GM18870 (cell line): ENCODE results near the gene GALNTL6.
"Not testable (repeated sequence)": the region's sequence is repeated elsewhere in the genome, so short reads cannot be mapped to it uniquely, and the experiment has no call there.

Source experiments
- ATAC-seq: cut with Tn5 transposase; IDR thresholded peaks from one replicate; pipeline ENCODE4 v1.9.1; 2021; ENCODE audit warnings: moderate library complexity; ENCODE audit not compliant: unreplicated experiment

GALNTL6 gene

DNA sequence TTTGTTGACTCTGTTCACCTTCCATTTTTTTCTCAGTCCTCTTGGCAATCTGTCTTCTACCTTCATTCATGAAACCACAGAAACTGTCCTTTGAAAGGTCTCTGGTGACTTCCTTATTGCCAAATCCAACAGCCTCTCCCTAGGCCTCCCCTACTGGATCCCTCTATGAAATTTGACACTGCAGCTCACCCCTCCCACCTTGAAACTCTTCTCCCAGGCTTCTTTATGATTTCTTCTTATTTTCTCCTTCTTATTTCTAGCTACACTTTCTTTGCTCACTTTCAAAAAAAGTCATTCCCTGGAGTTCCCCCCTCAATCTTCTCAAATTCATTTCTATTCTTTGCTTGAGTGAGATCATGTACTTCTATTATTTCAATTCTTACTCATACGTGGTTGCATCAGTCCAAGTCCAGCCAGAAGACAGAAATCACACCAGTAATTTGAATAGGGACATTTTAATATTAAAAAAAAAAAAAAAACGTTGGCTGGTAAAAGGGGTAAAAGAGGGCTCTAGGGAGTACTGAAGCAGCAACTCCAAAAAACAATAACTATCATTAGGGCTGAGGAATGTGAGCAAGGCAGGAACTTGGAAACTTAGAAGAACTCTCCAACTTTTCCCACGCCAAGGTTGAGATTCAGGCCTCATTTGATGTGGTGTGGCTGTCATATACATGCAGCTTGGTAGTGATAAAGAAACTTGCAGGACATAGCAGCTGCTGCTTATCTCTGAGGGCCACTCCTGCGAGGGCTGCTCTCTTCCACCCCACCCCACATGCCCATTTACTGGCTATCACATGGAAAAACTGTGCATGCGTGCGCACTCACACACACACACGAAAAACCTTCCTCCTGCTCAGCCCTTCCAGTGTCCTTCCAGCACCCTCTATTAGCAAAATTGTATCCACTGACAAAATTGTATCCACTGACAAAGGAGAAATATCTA, 1185.6 kb downstream of the GALNTL6 start:
- ATAC-seq = no peak

DNA sequence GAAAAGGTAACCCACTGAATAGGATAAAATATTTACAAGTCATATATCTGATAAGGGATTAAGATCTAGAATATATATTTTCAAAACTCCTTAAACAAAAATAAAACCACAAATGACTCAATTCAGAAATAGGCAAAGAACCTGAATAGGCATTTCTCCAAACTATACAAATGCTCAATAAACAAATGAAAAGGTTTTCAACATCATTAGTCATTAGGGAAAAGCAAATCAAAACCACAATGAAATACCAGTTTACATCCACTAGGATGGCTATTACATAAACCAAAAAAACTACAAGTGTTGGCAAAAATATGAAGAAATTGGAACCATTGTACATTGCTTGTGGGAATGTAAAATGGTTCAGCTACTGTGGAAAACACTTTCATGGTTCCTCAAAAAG, 1188.4 kb downstream of the GALNTL6 start:
- ATAC-seq = no peak

DNA sequence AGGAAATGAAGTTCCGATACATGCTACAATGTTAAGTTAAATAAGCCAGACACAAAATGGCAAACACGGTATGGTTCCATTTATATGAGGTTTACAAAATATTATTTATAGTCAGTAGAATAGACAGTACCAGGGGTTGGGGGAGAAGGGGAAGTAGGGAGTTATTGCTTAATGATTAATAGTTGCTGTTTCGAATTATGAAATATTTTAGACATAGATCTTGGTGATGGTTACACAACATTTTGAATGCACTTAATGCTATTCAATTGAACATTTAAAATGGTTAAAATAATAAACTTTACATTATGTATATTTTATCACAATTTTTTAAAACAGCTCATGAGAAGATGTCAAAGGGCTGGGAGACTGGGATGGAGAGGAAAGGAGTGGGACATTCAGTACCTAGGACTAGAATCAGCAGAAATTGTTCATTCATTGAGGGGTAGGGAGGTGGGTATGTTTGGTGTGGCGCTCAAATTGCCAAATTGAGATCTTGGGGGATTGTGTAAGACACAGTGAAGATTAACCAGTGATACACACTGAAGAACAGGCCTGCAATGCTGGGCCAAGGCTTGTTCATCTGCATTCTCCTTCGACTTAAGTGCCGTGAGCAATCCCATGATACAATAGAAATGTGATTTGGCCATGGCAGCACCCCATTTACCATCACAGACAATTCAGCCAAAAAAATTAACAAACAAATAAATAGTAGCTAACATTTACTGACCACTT, 1189.8 kb downstream of the GALNTL6 start:
- no peak for ATAC-seq

DNA sequence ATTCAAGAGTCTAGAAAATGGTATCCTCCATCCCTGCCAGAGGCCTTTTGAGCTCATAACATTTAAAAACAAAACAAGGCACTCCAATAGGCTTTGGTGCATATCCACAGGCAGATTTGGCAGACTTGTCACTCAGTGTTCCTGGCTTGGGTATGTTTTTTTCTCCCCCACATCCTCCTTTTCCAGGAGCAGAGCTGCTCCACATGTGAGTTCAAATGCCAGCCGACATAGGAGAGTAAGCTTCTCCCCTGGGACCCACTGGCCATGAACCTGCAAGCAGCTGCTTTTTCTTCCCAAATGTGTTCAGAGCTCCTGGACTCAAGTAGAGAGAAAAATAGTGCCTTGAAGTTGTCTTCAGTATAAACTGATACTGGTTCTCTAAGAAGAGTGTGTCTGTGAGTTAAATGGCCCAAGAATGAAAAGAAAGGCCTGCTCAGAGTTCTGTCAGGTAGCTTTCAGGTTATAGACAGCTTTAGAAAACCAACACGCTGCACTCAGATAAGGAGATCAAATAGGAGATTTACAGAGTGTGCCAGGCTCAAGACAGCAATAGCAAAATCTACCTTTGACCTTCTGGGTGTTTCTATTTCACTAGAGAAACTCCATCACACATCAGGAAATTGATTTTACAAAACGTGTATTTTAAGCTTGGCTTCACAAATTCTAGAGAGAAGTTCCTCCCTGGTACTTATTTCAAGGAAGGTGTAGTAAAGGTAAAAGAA, 1192.9 kb downstream of the GALNTL6 start:
- ATAC-seq = no peak

DNA sequence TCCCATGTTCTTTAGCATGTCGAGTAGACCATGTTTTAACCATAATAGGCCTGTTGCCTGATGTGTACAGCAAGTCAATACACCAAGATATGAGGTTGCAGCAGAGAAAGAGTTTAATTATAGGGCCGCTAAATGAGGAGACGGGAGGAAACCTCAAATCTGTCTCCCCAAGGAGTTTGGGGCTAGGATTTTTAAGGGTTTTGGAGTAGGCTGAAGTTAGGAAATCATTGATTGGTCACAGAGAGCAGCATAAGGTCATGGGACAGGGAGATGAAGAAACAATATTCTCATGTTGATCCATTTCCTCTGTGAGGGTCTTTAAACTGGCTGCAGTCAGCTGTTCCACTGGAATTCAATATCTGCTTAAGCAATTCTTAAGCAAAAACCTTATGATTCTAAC, 1195.2 kb downstream of the GALNTL6 start:
- no peak for ATAC-seq

DNA sequence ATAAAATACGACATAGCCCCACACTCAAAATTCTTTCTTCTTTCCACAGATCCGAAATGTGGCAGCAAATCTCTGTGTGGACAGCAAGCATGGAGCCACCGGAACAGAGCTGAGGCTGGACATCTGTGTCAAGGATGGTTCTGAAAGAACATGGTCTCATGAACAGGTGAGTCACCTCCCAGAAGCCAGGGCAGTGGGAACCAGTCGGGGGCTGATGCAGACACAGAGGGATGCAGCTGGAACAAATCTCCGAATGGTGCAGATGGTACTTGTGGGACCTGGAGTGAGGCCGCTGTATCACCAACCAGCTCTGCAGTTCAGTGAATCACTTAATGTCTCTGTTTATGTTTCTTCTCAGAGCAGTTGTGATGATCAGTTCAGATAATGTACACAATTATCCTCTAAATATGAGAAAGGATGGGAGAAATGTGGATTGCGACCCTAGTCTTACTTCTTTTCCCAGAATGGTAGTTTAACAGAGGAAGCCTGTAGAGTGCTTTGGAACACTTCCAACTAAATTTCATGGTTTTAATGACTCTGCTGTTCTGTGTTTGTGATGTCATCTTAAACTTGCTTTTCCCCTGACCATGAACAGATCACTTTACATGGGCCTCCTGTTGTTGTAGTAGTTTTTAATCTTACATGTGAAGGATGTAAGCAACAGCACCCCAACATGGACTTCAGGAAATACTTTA, 1196.1 kb downstream of the GALNTL6 start:
- ATAC-seq = no peak

DNA sequence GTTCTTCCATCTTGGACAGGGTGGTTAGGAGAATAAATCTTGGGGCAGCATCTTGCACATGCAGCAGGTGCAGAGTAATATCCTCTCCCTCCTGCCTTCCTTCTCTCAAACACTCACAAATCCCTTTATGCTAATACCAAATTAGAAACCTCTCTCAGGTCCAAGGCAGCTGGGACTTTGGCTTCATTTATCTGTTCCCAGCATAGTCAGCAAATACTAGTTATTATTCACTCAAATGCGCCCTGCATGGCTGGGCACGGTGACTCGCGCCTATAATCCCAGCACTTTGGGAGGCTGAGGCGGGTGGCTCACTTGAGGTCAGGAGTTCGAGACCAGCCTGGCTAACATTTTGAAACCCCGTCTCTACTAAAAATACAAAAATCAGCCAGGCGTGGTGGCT, 1199.4 kb downstream of the GALNTL6 start:
- ATAC-seq = no peak

DNA sequence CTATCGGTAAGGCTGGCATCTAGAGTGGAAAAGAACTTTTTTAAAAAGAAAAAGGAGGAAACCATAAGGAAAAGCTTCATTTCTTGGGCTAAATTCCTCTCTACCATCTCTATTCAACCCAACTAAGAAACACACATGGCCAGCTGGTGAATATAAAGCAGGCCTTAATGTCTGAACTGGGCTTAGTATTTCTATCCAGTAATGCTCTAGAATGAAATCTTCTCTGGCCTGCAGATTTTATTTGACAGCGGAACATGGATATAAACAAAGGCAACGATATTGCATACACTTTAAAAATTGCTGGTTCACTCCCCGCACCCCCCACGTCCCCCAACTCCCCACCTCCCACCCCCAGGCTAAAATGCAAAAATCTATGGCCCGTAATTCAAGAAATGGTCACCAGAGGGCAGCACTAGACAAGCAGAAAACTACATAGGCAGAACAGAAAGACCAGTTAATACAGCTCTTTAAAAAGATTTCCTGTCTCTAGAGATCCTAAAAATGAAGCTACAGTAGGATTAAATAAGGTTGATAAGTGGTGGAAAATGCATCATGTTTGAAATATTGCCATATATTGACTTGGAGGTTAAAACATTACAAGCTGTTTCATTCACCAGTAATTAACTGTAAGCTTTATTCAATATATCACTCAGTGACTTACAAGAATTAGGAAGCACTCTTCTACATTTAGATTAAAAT, 1200.2 kb downstream of the GALNTL6 start:
- peak; percentile 77 for ATAC-seq

DNA sequence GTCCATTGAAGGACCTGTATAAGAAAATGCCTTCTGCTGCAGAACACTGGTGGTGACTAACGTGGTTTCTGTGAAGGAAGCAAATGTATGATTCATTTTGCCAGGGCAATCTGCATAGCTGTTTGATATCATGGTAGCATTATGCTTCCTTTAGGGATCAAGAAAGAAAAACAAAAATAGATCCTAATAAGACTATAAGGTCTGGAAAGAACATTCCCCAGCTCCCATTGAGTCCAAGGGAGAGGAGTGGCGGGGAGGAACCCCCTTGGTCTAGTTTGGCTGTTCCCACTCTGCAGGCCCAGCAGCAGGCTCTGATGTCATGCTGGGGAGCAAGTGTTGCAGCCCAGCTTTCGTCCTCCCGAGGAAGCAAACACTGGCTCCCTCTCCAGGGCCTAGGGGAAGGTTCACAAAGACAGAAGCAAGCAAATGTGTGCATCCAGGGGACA, 1200.9 kb downstream of the GALNTL6 start:
- ATAC-seq = no peak

DNA sequence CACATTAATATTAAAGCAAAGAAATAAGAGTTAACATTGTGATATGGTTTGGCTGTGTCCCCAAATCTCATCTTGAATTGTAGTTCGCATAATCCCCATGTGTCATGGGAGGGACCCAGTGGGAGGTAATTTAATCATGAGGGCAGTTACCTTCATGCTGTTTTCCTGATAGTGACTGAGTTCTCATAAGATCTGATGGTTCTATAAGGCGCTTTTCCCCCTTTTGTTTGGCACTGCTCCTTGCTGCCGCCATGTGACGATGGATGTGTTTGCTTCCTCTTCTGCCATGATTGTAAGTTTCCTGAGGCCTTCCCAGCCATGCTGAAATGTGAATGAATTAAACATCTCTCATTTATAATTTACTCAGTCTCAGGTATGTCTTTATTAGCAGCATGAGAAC, 1201.6 kb downstream of the GALNTL6 start:
- no peak for ATAC-seq

DNA sequence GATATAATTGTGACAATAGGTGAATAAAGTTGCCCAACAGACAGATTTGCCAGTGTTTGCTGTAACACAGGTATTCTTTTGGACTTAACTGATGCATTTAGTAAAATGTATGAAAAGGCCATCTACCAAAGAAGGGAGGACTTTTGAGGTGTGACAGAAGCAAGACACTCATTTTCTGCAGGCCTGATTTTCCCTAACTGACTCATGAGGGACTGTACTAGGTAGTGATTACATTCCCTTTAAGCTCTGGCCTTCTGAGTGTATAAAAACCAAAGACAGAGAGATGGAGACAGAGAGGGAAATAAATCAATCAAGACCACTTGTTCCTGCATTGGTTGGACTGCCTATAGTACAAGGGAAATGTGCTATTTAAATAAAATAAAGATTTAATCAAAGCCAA, 1204.6 kb downstream of the GALNTL6 start:
- ATAC-seq = no peak

DNA sequence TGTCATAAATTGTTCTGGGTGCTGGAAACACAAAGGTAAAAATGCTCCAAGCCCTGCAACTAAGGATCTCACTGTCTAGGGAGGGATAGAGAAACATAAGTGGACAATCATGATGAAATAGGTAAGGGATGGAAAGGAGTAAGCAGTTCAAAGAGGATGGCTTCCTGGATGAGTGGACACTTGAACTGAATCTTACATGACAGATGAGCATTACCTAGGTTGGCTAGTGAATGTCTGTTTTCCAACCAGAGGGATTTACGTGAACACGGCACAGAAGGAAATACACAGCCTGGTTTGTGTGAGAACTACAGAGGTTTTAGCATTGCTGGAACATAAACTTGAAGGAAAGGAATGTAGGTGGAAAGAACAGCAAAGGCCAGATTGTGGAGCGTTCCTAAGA, 1205.2 kb downstream of the GALNTL6 start:
- no peak for ATAC-seq

DNA sequence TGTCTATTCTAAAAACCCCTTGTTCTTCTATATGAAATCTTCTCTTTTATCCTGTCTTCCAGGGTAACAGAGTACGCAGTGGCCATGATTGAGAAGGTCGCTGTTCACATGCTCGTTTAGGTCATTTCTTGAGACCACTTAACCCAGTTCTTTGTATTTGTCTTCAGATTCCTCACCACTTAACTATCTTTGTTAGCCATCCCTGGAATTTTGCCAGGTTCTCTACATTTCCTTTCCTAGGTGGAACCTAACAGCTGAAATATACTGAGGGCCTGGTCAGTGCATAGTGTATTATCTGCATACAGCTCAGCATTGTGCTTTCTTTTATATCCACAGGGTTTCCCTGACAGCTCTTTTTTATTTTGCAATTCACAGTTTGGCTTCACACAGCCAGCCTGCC, 1206.5 kb downstream of the GALNTL6 start:
- ATAC-seq = no peak

DNA sequence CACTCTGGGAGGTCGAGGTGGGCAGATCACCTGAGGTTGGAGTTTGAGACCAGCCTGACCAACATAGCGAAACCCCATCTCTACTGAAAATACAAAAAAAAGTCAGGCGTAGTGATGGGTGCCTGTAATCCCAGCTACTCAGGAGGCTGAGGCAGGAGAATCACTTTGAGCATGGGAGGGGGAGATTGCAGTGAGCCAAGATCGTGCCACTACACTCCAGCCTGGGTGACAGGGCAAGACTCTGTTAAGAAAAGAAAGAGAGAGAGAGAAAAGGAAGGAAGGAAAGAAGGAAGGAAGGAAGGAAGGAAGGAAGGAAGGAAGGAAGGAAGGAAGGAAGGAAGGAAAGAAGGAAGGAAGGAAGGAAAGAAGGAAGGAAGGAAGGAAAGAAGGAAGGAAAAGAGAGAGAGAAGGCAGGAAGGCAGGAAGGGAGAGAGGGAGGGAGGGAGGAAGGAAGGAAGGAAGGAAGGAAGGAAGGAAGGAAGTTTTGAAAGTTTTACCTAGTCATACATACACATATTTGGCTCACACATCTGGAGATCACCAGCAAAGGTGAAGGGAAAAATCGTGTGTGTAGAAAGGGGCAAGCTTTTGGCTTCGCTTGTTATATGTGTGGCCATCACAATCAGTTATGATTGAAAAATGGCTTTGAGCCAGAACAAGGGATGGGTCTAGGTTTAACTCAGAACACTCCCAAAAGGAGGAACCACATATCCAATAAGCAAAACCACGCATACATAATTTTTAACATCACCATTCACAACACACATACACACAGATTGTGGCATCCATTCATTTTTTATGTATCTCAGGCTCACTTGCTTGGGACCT, 1208.8 kb downstream of the GALNTL6 start:
- ATAC-seq = not testable (repeated sequence)

DNA sequence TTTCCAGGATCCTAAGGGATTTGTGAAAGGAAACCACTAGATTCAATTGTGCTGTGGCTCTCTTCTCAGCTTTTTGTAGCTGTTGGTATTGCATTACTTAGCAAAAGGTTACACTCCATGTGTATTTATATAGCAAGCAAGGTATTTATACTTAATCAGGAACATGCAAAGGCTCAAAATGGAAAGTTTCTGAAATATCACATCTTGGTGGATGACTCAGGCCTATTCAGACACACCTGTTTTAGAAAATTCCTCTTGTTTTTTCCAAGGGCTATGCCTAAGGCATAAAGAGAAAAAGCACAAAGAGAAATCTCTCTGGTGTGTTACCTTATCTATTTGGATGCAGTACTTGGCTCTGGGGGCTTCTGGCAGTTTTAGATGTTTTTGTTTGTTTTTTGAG, 1211.0 kb downstream of the GALNTL6 start:
- ATAC-seq = no peak

DNA sequence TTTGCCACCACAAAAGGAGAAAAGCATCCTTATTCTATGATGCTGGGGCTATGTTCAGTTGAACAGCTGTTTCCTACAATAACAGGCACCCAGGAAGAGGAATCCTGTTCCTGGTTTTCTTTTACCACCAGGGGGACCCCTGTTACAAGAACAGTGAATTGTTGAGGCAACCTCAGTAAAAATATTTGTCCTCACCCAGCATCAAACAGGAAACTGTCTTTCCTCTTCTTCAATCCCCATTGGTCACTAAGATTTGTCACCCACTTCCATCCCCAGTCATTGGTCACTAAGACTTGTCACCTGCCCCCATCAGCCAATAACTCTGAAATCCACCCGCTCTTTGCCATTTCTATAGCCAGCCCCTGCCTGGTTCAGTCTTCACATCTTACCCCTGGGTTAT, 1211.9 kb downstream of the GALNTL6 start:
- ATAC-seq = peak; percentile 83

DNA sequence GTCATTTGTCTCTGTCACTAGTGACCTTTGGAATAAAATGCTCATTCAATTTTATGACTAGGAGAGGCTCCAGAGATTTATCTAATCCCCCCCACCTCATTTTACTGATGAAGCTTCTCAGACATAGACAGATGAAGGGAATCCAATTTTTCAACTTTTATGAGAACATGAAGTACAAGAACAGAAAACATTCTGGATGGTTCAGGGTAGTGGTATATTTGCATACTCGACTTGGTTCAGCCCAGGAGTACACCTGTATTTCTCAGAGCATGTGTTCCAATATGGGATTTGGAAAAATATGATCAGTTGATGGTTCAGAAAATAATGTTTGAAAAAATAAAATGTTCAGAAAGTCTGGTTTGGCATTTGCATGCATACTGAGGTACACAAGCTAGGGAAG, 1224.0 kb downstream of the GALNTL6 start:
- ATAC-seq = no peak

DNA sequence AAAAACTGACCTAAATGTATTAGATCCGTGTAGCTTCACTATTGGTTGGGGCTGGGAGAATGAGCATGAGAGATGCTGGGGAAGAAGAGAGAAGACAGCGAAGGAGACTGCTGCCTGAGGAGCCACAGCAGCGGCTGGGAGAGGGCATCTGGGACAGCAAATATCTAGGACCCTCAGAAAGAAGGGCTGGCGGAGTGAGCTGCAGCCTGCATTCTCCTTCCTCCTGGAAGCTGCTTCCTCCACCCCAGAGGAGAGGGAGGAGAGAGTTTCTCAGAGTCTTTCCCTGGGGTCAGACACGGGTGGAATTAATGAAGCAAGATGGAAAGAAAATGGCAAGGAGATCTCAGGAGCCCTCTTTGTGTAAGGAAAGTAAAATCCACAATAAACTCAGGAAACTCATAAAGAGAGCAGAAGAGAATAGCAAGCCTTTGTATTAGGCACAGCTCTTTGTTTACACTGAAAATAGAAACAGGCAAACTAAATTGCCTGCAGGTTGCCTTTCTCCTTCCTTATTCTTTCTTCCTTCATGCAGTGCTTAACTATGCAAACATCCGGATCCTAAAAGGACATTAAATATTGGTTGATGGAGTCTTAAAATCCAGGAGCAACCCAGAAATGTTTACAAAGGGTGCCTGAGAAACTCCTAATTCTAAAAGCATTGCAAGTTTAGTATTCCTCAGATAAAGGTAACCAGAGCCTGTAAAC, 1225.1 kb downstream of the GALNTL6 start:
- ATAC-seq = no peak
